H1 (cell line): ENCODE results near the gene ADNP. TPM values are rescaled to one million over a fixed set of nuclear protein-coding genes. Genes with fewer than 3 reads are reported as not detected.

Source experiments
- CTCF ChIA-PET: fragments of 300-600 bp; sonication (Branson Sonifier 250); formaldehyde crosslinking; loops from one replicate; lab custom pipeline; 2021; ENCODE audit not compliant: partially characterized antibody; lab: Charles Lee
- POLR2A ChIA-PET: fragments of 300-600 bp; sonication (Branson Sonifier 250); formaldehyde crosslinking; loops from one replicate; lab custom pipeline; 2021; ENCODE audit warnings: inconsistent platforms; ENCODE audit not compliant: partially characterized antibody; lab: Charles Lee
- DNase-seq, 2 experiments: peaks; one replicate each; pipeline versions ENCODE4 v3.0.0 to v3.0.0-alpha.2; 2010 to 2022; ENCODE audit warnings: low spot score in 2 of 2, low read depth in 1 of 2, mixed read lengths in 1 of 2
- FAIRE-seq: peaks from 2 replicates; lab custom pipeline; 2011; peaks lifted over from hg19 to GRCh38; lab: Jason Lieb, UNC
- H2AFZ ChIP-seq: 2 replicates; pipeline ENCODE4 v1.8.1; 2012; ENCODE audit warnings: low read length, inconsistent platforms
- H2AK5ac ChIP-seq: 2 replicates; pipeline ENCODE4 v1.6.1; 2013; ENCODE audit warnings: low read depth, low read length
- H2BK120ac ChIP-seq: replicated peaks from 2 replicates; pipeline ENCODE3; 2013; ENCODE audit warnings: low read depth, low read length, inconsistent platforms
- H2BK12ac ChIP-seq: 2 replicates; pipeline ENCODE4 v1.6.1; 2013; ENCODE audit warnings: low read depth, low read length
- H2BK15ac ChIP-seq: 2 replicates; pipeline ENCODE4 v1.6.1; 2013; ENCODE audit warnings: low read length
- H2BK20ac ChIP-seq: 2 replicates; pipeline ENCODE4 v1.6.1; 2013; ENCODE audit warnings: low read length
- H2BK5ac ChIP-seq: 2 replicates; pipeline ENCODE4 v1.6.1; 2013; ENCODE audit warnings: low read depth, low read length
- H3K14ac ChIP-seq: 2 replicates; pipeline ENCODE4 v1.6.1; 2013; ENCODE audit warnings: inconsistent platforms; ENCODE audit not compliant: insufficient read length
- H3K18ac ChIP-seq: 2 replicates; pipeline ENCODE4 v1.6.1; 2013; ENCODE audit warnings: low read length; ENCODE audit errors: extremely low read depth
- H3K23ac ChIP-seq: 2 replicates; pipeline ENCODE4 v1.6.1; 2013; ENCODE audit warnings: inconsistent platforms; ENCODE audit not compliant: insufficient read length
- H3K23me2 ChIP-seq: 2 replicates; pipeline ENCODE4 v1.6.1; 2013; ENCODE audit warnings: low read depth, low read length
- H3K27ac ChIP-seq: 2 replicates; pipeline ENCODE4 v1.6.1; 2011; ENCODE audit warnings: low read depth, low read length, inconsistent platforms
- H3K27me3 ChIP-seq, 4 experiments: replicated peaks in 1 of 4; 1 replicate in 1 of 4; 2 replicates in 3 of 4; pipeline versions ENCODE4 v1.6.1 to v1.8.1; 2011 to 2013; ENCODE audit warnings: low read length in 3 of 4, mild to moderate bottlenecking in 3 of 4, inconsistent platforms in 2 of 4, mixed read lengths in 2 of 4, moderate library complexity in 1 of 4; ENCODE audit not compliant: control insufficient read depth in 3 of 4, insufficient read depth in 3 of 4; ENCODE audit errors: extremely low read depth in 1 of 4
- H3K36me3 ChIP-seq, 4 experiments: 2 replicates each; pipeline versions ENCODE4 v1.6.1 to v1.8.1; 2011 to 2013; ENCODE audit warnings: mild to moderate bottlenecking in 4 of 4, low read length in 3 of 4, moderate library complexity in 2 of 4, control low read depth in 1 of 4, inconsistent platforms in 1 of 4; ENCODE audit not compliant: insufficient read depth in 4 of 4, control insufficient read depth in 2 of 4
- H3K4ac ChIP-seq: replicated peaks from 2 replicates; pipeline ENCODE3; 2013; ENCODE audit warnings: low read length, low read depth, mixed read lengths, inconsistent platforms; ENCODE audit not compliant: insufficient read length
- H3K4me1 ChIP-seq, 4 experiments: replicated peaks in 1 of 4; 1 replicate in 1 of 4; 2 replicates in 3 of 4; pipeline versions ENCODE4 v1.6.1 to v1.8.1; 2011 to 2013; ENCODE audit warnings: low read length in 3 of 4, inconsistent platforms in 2 of 4, mixed read lengths in 1 of 4; ENCODE audit not compliant: insufficient read depth in 4 of 4, control insufficient read depth in 3 of 4
- H3K4me2 ChIP-seq, 2 experiments: 2 replicates each; pipeline versions ENCODE4 v1.6.1 to v1.8.1; 2011 to 2013; ENCODE audit warnings: low read depth in 2 of 2, low read length in 2 of 2, control low read depth in 1 of 2, inconsistent platforms in 1 of 2, mild to moderate bottlenecking in 1 of 2; ENCODE audit not compliant: insufficient read depth in 1 of 2
- H3K4me3 ChIP-seq, 4 experiments: fragments of 200-600, 300-600 bp in 1 of 4; sonication (generic), shearing (Covaris generic), sonication (Bioruptor Twin) in 1 of 4; 2 replicates each; pipeline versions ENCODE4 v1.5.1 to v1.8.1; 2011 to 2016; ENCODE audit warnings: low read length in 4 of 4, low read depth in 3 of 4, control low read depth in 2 of 4, inconsistent platforms in 2 of 4, mild to moderate bottlenecking in 2 of 4, mixed read lengths in 1 of 4, moderate library complexity in 1 of 4; ENCODE audit not compliant: insufficient read depth in 2 of 4; ENCODE audit errors: extremely low read depth in 1 of 4
- H3K56ac ChIP-seq: replicated peaks from 2 replicates; pipeline ENCODE3; 2013; ENCODE audit warnings: low read depth, mild to moderate bottlenecking, mixed read lengths, low read length, inconsistent platforms; ENCODE audit not compliant: insufficient read length
- H3K79me1 ChIP-seq: 2 replicates; pipeline ENCODE4 v1.6.1; 2013; ENCODE audit warnings: low read depth, low read length, control low read depth
- H3K79me2 ChIP-seq, 2 experiments: 2 replicates each; pipeline versions ENCODE4 v1.6.1 to v1.8.1; 2012 to 2013; ENCODE audit warnings: low read length in 2 of 2, mild to moderate bottlenecking in 2 of 2, inconsistent platforms in 1 of 2; ENCODE audit not compliant: insufficient read depth in 2 of 2, control insufficient read depth in 1 of 2
- H3K9ac ChIP-seq, 4 experiments: replicated peaks in 1 of 4; 1 replicate in 1 of 4; 2 replicates in 3 of 4; pipeline versions ENCODE4 v1.6.1 to v1.8.1; 2011 to 2013; ENCODE audit warnings: low read depth in 3 of 4, low read length in 3 of 4, control low read depth in 2 of 4, mild to moderate bottlenecking in 2 of 4, moderate library complexity in 2 of 4, inconsistent platforms in 1 of 4; ENCODE audit errors: extremely low read depth in 1 of 4
- H3K9me3 ChIP-seq, 2 experiments: 2 replicates each; pipeline versions ENCODE4 v1.6.1 to v1.8.1; 2012 to 2013; ENCODE audit warnings: mild to moderate bottlenecking in 2 of 2, moderate library complexity in 2 of 2, control low read depth in 1 of 2, inconsistent platforms in 1 of 2, low read depth in 1 of 2, low read length in 1 of 2, mixed read lengths in 1 of 2; ENCODE audit not compliant: insufficient read depth in 2 of 2
- H4K20me1 ChIP-seq, 2 experiments: replicated peaks in 1 of 2; 2 replicates each; pipeline versions ENCODE3 to v1.8.1; 2011 to 2013; ENCODE audit warnings: inconsistent platforms in 2 of 2, low read length in 2 of 2, mild to moderate bottlenecking in 1 of 2; ENCODE audit not compliant: insufficient read depth in 2 of 2, control insufficient read depth in 1 of 2
- H4K5ac ChIP-seq: 2 replicates; pipeline ENCODE4 v1.6.1; 2013; ENCODE audit warnings: low read length, low read depth, mixed read lengths, inconsistent platforms; ENCODE audit not compliant: insufficient read length
- H4K8ac ChIP-seq: 2 replicates; pipeline ENCODE4 v1.8.0; 2013; ENCODE audit warnings: mild to moderate bottlenecking, moderate library complexity, low read length, inconsistent platforms; ENCODE audit not compliant: insufficient read depth; ENCODE audit errors: extremely low read depth
- H4K91ac ChIP-seq: replicated peaks from 2 replicates; pipeline ENCODE3; 2013; ENCODE audit warnings: low read length, mixed read lengths, inconsistent platforms; ENCODE audit not compliant: insufficient read length
- ASH2L ChIP-seq: fragments of 200-600, 300-600 bp; sonication (generic); IDR thresholded peaks from one replicate; pipeline ENCODE4 v1.7.1; 2017; ENCODE audit warnings: low read length
- BACH1 ChIP-seq: IDR thresholded peaks from 2 replicates; pipeline ENCODE4 v1.6.1; 2012; ENCODE audit warnings: low read length, improper control_type of control experiment
- BRCA1 ChIP-seq: IDR thresholded peaks from 2 replicates; pipeline ENCODE4 v1.6.1; 2012; ENCODE audit warnings: low read depth, low read length, improper control_type of control experiment
- CEBPB ChIP-seq: IDR thresholded peaks from 2 replicates; pipeline ENCODE4 v1.6.1; 2012; ENCODE audit warnings: low read depth, low read length
- CHD2 ChIP-seq: IDR thresholded peaks from 2 replicates; pipeline ENCODE4 v1.6.1; 2012; ENCODE audit warnings: low read length, improper control_type of control experiment
- JUN ChIP-seq: IDR thresholded peaks from 2 replicates; pipeline ENCODE4 v1.6.1; 2011; ENCODE audit warnings: low read depth, mild to moderate bottlenecking, improper control_type of control experiment, low read length
- KDM5A ChIP-seq: fragments of 200-600 bp; IDR thresholded peaks from 2 replicates; pipeline ENCODE4 v1.7.1; 2012; ENCODE audit warnings: mild to moderate bottlenecking, low read length, inconsistent platforms, mixed read lengths
- NANOG ChIP-seq: IDR thresholded peaks from 2 replicates; pipeline ENCODE4 v1.6.1; 2011; ENCODE audit warnings: low read length, low read depth, mild to moderate bottlenecking, inconsistent platforms; ENCODE audit not compliant: insufficient read depth, poor library complexity, severe bottlenecking
- RFX5 ChIP-seq: IDR thresholded peaks from 2 replicates; pipeline ENCODE4 v1.6.1; 2011; ENCODE audit warnings: low read depth, low read length, improper control_type of control experiment, borderline replicate concordance
- SIX5 ChIP-seq: IDR thresholded peaks from 2 replicates; pipeline ENCODE4 v1.6.1; 2011; ENCODE audit warnings: mild to moderate bottlenecking, low read depth, low read length
- SP2 ChIP-seq: IDR thresholded peaks from 2 replicates; pipeline ENCODE4 v1.6.1; 2012; ENCODE audit warnings: mild to moderate bottlenecking, low read length, inconsistent platforms
- TAF1 ChIP-seq: IDR thresholded peaks from 2 replicates; pipeline ENCODE4 v1.6.1; 2011; ENCODE audit warnings: mild to moderate bottlenecking, low read depth, low read length
- TEAD4 ChIP-seq: IDR thresholded peaks from 2 replicates; pipeline ENCODE4 v1.6.1; 2012; ENCODE audit warnings: low read depth, low read length, inconsistent platforms, mixed read lengths
- WGBS, 2 experiments: shearing (Covaris generic) in 1 of 2; methylation state at CpG; one replicate each; pipeline versions ENCODE4 v1.1.6 to v1.1.7; 2013 to 2015; ENCODE audit warnings: low lambda C conversion rate in 2 of 2, mixed read lengths in 2 of 2, inconsistent platforms in 1 of 2, low coverage in 1 of 2, missing lambda C conversion rate in 1 of 2; ENCODE audit not compliant: insufficient replicate concordance in 2 of 2, insufficient coverage in 1 of 2, insufficient read length in 1 of 2; ENCODE audit errors: extremely low coverage in 1 of 2, missing lambda C conversion rate in 1 of 2; 5-methylcytosine and 5-hydroxymethylcytosine counted together
- polyA plus RNA-seq, 7 experiments: library from polyadenylated mRNA; depleted of rRNA in 3 of 7; stranded (reverse) in 5 of 7; unstranded in 2 of 7; fragments of >200 nt in 5 of 7; fragments of 200-250 nt in 2 of 7; gene quantifications; 1 replicate in 5 of 7; 2 replicates in 1 of 7; 4 replicates in 1 of 7; pipeline versions ENCODE4 v1.2.1 to v1.2.3, GENCODE V29; 2011 to 2013; ENCODE audit warnings: missing spikeins in 2 of 7, mixed read lengths in 2 of 7
- total RNA-seq: library from RNA; stranded (reverse); fragmentation: NEBNext Ultra II Directional; extraction: Animal tissue kit (Norgen Biotek cat#: 25700); gene quantifications from 2 replicates; pipeline ENCODE4 v1.2.1, GENCODE V29; 2021
- TF ChIP-seq, protein P1 (sequence below): IDR thresholded peaks from 2 replicates; pipeline ENCODE4 v1.6.1; 2011; ENCODE audit warnings: low read depth, mild to moderate bottlenecking, low read length; ENCODE audit not compliant: insufficient read depth

ADNP gene
- total and polyA plus RNA-seq, 2 of the 8 experiments (the other 6 are each of a cell fraction or from before 2014, with no cell fraction given): 31.6 to 123 TPM

DNA sequence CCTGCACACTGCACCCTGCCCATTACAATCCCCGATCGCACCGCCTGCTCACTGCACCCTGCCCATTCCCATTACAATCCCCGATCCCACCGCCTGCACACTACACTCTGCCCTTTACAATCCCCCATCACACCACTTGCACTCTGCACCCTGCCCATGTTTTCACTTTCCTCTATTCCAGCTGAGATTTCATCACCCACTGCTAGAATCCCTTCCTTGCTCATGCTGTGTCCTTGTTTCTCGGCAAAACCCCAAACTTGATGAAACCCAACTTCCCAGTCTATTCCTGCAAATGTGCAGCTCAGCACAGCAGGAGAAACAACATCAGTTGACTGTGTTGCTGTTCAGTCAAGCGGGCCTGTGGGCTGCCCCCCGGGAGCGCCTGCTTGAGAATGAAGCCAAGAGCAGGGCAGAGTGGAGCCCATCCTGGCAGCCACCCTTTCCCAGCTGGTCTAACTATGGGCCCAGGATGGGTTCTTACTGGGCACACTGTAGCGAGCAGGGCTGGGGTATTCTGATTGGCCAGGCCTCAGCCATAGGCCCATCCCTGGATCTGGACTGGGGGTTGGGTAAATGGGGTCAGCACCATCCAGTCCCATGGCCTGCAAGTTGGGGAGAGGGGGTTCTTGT, 44.6 kb upstream of the ADNP start:
- POLR2A ChIA-PET: interaction anchor here (0.7 to 1.8 kb wide), 3 partner anchors 9 to 809 kb away, joined by 3 to 5 read pairs (median 3); partner anchors contain the start of genes DPM1 and MOCS3
- WGBS, 2 experiments: 84% methylated on average over 10 of the region's 10 CpGs; no CpG with 5 or more reads in 1 of the 2 experiments
- TF ChIP-seq KDM5A (no peak), JUN (no peak), BACH1 (no peak), TAF1 (no peak), SIX5 (no peak), CEBPB (no peak), CHD2 (no peak), RFX5 (no peak), SP2 (no peak), TEAD4 (no peak), NANOG (no peak), BRCA1 (no peak), ASH2L (no peak)
- TF ChIP-seq, protein P1, sequence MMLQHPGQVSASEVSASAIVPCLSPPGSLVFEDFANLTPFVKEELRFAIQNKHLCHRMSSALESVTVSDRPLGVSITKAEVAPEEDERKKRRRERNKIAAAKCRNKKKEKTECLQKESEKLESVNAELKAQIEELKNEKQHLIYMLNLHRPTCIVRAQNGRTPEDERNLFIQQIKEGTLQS: no peak

More for the DNA sequence above, 44.6 kb upstream of the ADNP start:
- H3K36me3 ChIP-seq: no peaks in the 10 kb centered on the region
- H3K23ac ChIP-seq: no peak overlapping the region
- no peaks in the 10 kb centered on the region for H3K79me1 ChIP-seq
- CTCF ChIA-PET: interaction anchor here (0.6 to 1.1 kb wide), 3 partner anchors 16 to 331 kb away, joined by 3 read pairs; no protein-coding TSS in a partner anchor
- H2AK5ac ChIP-seq: no peak overlapping the region
- H2BK20ac ChIP-seq: no peak overlapping the region
- no peaks in the 10 kb centered on the region; a peak in 1 of 7 replicates for H3K27me3 ChIP-seq
- no peaks in the 10 kb centered on the region for H3K4me1 ChIP-seq
- H4K91ac ChIP-seq: no peak overlapping the region
- no peak overlapping the region for H2BK120ac ChIP-seq
- no peak overlapping the region for H3K4me2 ChIP-seq
- H2AFZ ChIP-seq: peak overlapping the region; percentile 44; the same call in 1 of the 2 replicates
- H3K4me3 ChIP-seq: no peak overlapping the region
- H4K5ac ChIP-seq: no peak overlapping the region
- H2BK12ac ChIP-seq: no peak overlapping the region
- H4K20me1 ChIP-seq: no peaks in the 10 kb centered on the region
- peak overlapping the region; percentile 38 for H3K4ac ChIP-seq
- FAIRE-seq (no peak), DNase-seq (no peak)
- H2BK15ac ChIP-seq: no peak overlapping the region
- H3K9me3 ChIP-seq: 0 out of 4 replicates have a peak, but pooled peaks cover 0 to 3% of the 10 kb centered on the region in 2 experiments
- no peak overlapping the region for H3K56ac ChIP-seq
- H2BK5ac ChIP-seq: no peak overlapping the region
- H4K8ac ChIP-seq: peak overlapping the region; percentile 39
- no peak overlapping the region; the same call in 1 of the 2 replicates for H3K18ac ChIP-seq
- H3K9ac ChIP-seq: no peak overlapping the region
- no peak overlapping the region for H3K27ac ChIP-seq
- H3K23me2 ChIP-seq: no peaks in the 10 kb centered on the region
- H3K79me2 ChIP-seq: no peaks in the 10 kb centered on the region
- no peak overlapping the region for H3K14ac ChIP-seq
